OCI-LY1 (cell line): ENCODE results near the gene AP4S1.

Experiments used
- H2AFZ ChIP-seq: fragments of 200-600 bp; sonication (generic), shearing (Covaris generic); 2 replicates; pipeline ENCODE4 v1.6.0; 2014; ENCODE audit warnings: antibody characterized with exemption, mild to moderate bottlenecking, low read length
- H3F3A ChIP-seq: fragments of 200-600 bp; sonication (generic), shearing (Covaris generic); 2 replicates; pipeline ENCODE4 v1.6.0; 2014; ENCODE audit warnings: mild to moderate bottlenecking, antibody characterized with exemption, low read length, moderate library complexity; ENCODE audit not compliant: insufficient read depth
- H3K27ac ChIP-seq: fragments of 200-600 bp; sonication (generic); 2 replicates; pipeline ENCODE4 v1.5.1; 2014; ENCODE audit warnings: low read length, mixed run types, mild to moderate bottlenecking, low read depth; ENCODE audit not compliant: poor library complexity, severe bottlenecking
- H3K27me3 ChIP-seq: fragments of 200-600 bp; sonication (generic); 2 replicates; pipeline ENCODE4 v1.6.0; 2014; ENCODE audit warnings: antibody characterized with exemption, mild to moderate bottlenecking, low read length, moderate library complexity; ENCODE audit not compliant: insufficient read depth
- H3K36me3 ChIP-seq: fragments of 200-600 bp; sonication (generic); 2 replicates; pipeline ENCODE4 v1.6.1; 2014; ENCODE audit warnings: mild to moderate bottlenecking, antibody characterized with exemption, low read length, moderate library complexity, mixed read lengths; ENCODE audit not compliant: insufficient read depth
- H3K4me1 ChIP-seq: fragments of 200-600 bp; sonication (generic); 2 replicates; pipeline ENCODE4 v1.5.1; 2014; ENCODE audit warnings: mild to moderate bottlenecking, low read length, moderate library complexity; ENCODE audit not compliant: insufficient read depth, severe bottlenecking
- H3K4me2 ChIP-seq: fragments of 200-600 bp; sonication (generic), shearing (Covaris generic); 2 replicates; pipeline ENCODE4 v1.6.1; 2014; ENCODE audit warnings: low read length
- H3K4me3 ChIP-seq: fragments of 200-600 bp; sonication (generic); 2 replicates; pipeline ENCODE4 v1.5.1; 2014; ENCODE audit warnings: low read length, low read depth, mild to moderate bottlenecking, mixed read lengths; ENCODE audit not compliant: poor library complexity, severe bottlenecking
- H3K79me2 ChIP-seq: fragments of 200-600 bp; shearing (Covaris generic); 2 replicates; pipeline ENCODE4 v1.6.1; 2016; ENCODE audit warnings: mixed run types, low read length, mixed read lengths; ENCODE audit not compliant: insufficient read depth
- H3K9ac ChIP-seq: fragments of 200-600 bp; sonication (generic), shearing (Covaris generic); 2 replicates; pipeline ENCODE4 v1.6.1; 2014; ENCODE audit warnings: mild to moderate bottlenecking, low read length, mixed read lengths
- H3K9me2 ChIP-seq: fragments of 200-600 bp; sonication (generic), shearing (Covaris generic); 2 replicates; pipeline ENCODE4 v1.6.1; 2014; ENCODE audit warnings: low read depth, mild to moderate bottlenecking, low read length, mixed read lengths
- H3K9me3 ChIP-seq: fragments of 200-600 bp; shearing (Covaris generic); 2 replicates; pipeline ENCODE4 v1.6.1; 2014; ENCODE audit warnings: low read length, mixed read lengths
- H4K20me1 ChIP-seq: fragments of 200-600 bp; sonication (generic), shearing (Covaris generic); 2 replicates; pipeline ENCODE4 v1.6.0; 2016; ENCODE audit warnings: mild to moderate bottlenecking, low read length; ENCODE audit not compliant: insufficient read depth
- EZH2 ChIP-seq: fragments of 200-600 bp; sonication (generic), shearing (Covaris generic); IDR thresholded peaks from 2 replicates; pipeline ENCODE4 v1.8.0; 2017; ENCODE audit warnings: borderline replicate concordance, mixed run types, mild to moderate bottlenecking, antibody characterized with exemption, low read length, moderate library complexity, mixed read lengths
- TF ChIP-seq, protein P1 (sequence below): fragments of 200-600 bp; sonication (generic), shearing (Covaris generic); IDR thresholded peaks from 2 replicates; pipeline ENCODE4 v1.5.1; 2017; ENCODE audit warnings: mild to moderate bottlenecking, antibody characterized with exemption, low read length, moderate library complexity, mixed read lengths

The AP4S1 gene

GRCh38 chr14:31097081-31097480, 71.6 kb downstream of the AP4S1 start:
- Histone ChIP-seq H2AFZ (no peak overlapping the region), H3K9ac (no peak overlapping the region), H3K4me1 (no peaks in the 10 kb centered on the region), H3K9me2 (no peaks in the 10 kb centered on the region), H3K27me3 (no peaks in the 10 kb centered on the region), H3K79me2 (no peaks in the 10 kb centered on the region), H3K4me2 (no peak overlapping the region), H3K9me3 (no peaks in the 10 kb centered on the region), H3K27ac (no peak overlapping the region), H3F3A (no peaks in the 10 kb centered on the region), H4K20me1 (no peaks in the 10 kb centered on the region), H3K36me3 (peaks cover 44% of the 10 kb centered on the region), H3K4me3 (no peak overlapping the region)
- TF ChIP-seq, protein P1, sequence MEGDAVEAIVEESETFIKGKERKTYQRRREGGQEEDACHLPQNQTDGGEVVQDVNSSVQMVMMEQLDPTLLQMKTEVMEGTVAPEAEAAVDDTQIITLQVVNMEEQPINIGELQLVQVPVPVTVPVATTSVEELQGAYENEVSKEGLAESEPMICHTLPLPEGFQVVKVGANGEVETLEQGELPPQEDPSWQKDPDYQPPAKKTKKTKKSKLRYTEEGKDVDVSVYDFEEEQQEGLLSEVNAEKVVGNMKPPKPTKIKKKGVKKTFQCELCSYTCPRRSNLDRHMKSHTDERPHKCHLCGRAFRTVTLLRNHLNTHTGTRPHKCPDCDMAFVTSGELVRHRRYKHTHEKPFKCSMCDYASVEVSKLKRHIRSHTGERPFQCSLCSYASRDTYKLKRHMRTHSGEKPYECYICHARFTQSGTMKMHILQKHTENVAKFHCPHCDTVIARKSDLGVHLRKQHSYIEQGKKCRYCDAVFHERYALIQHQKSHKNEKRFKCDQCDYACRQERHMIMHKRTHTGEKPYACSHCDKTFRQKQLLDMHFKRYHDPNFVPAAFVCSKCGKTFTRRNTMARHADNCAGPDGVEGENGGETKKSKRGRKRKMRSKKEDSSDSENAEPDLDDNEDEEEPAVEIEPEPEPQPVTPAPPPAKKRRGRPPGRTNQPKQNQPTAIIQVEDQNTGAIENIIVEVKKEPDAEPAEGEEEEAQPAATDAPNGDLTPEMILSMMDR = no peak
- no peak for TF ChIP-seq EZH2

DNA sequence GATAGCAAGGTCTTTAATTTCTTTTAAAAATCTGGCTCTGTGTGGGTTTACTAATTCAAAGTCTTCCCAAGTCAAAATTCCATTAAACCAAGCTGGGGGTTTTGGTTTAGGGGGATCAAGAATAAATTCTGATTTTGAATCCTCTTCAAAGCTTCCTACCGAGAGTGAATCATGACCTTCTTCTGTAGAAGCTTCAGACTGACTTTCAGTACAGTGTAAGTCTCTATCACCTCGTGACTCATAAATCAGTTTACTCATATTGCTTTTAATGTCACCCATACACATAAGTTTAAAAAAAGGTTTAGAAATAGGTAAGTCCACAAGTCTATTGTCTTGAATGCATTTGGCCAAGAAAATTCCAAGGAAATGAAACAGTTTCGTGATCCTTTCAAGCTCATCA, 81.3 kb downstream of the AP4S1 start:
- H2AFZ ChIP-seq = no peak overlapping the region
- peaks cover 95% of the 10 kb centered on the region for H3K36me3 ChIP-seq
- H3K79me2 ChIP-seq = no peaks in the 10 kb centered on the region
- TF ChIP-seq, protein P1 = no peak
- H3K27ac ChIP-seq = no peak overlapping the region
- H3K9me2 ChIP-seq = no peaks in the 10 kb centered on the region
- no peaks in the 10 kb centered on the region for H3F3A ChIP-seq
- H3K4me3 ChIP-seq = no peak overlapping the region
- H3K4me1 ChIP-seq = no peaks in the 10 kb centered on the region
- no peak overlapping the region for H3K9ac ChIP-seq
- H3K9me3 ChIP-seq = no peaks in the 10 kb centered on the region
- no peaks in the 10 kb centered on the region for H3K27me3 ChIP-seq
- no peaks in the 10 kb centered on the region for H4K20me1 ChIP-seq
- no peak overlapping the region for H3K4me2 ChIP-seq

DNA sequence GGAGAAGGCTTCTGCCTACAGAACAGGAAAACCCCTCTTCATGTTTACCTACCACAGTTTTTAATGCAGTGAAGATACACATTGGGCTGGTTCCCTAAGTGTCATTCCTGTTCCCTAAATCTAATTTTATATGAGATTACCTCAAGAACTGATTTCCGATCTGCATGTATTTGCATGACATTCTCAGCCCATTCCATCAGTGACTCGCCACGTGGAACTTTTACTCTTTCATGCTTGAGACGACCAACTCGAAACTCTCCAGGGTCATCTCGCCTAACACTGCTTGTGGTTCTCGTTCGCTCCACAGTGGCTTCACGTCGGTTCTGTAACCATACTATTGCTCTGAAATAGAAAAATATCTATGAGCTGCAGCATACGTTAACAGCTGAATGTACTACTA, 83.8 kb downstream of the AP4S1 start:
- Histone ChIP-seq H3K9me2 (no peaks in the 10 kb centered on the region), H3K27ac (no peak overlapping the region), H2AFZ (no peak overlapping the region), H3K9me3 (no peaks in the 10 kb centered on the region), H3K27me3 (no peaks in the 10 kb centered on the region), H3K4me3 (no peak overlapping the region), H3K79me2 (no peaks in the 10 kb centered on the region), H3F3A (no peaks in the 10 kb centered on the region), H3K9ac (no peak overlapping the region), H4K20me1 (no peaks in the 10 kb centered on the region), H3K4me2 (no peak overlapping the region), H3K36me3 (peaks cover 95% of the 10 kb centered on the region), H3K4me1 (no peaks in the 10 kb centered on the region)
- no peak for TF ChIP-seq EZH2
- TF ChIP-seq, protein P1 = no peak
